HG02840 (cell line): ENCODE measurements around the gene SLC47A2.

Source experiments
- ATAC-seq: cut with Tn5 transposase; IDR thresholded peaks from one replicate; pipeline ENCODE4 v1.9.1; 2021; ENCODE audit warnings: mild to moderate bottlenecking, moderate library complexity, moderate number of reproducible peaks; ENCODE audit not compliant: unreplicated experiment, low FRiP score

The SLC47A2 gene

GRCh38 chr17:19729900-19730299 is 13.5 kb upstream of the SLC47A2 start:
- no peak for ATAC-seq

- no peak for ATAC-seq
Observed at GRCh38 chr17:19728084-19728495, 11.7 kb upstream of the SLC47A2 start.

- ATAC-seq: no peak
Observed at GRCh38 chr17:19727501-19728078, 11.2 kb upstream of the SLC47A2 start.

GRCh38 chr17:19726631-19727376 is 10.4 kb upstream of the SLC47A2 start:
- ATAC-seq: no peak

- ATAC-seq: no peak
Observed at GRCh38 chr17:19725486-19725885, 9.1 kb upstream of the SLC47A2 start.

GRCh38 chr17:19724501-19725420 is 8.4 kb upstream of the SLC47A2 start:
- no peak for ATAC-seq

GRCh38 chr17:19723964-19724363 is 7.6 kb upstream of the SLC47A2 start:
- ATAC-seq: no peak

- no peak for ATAC-seq
Observed at GRCh38 chr17:19720631-19721426, 4.4 kb upstream of the SLC47A2 start.

GRCh38 chr17:19720210-19720475 is 3.8 kb upstream of the SLC47A2 start:
- ATAC-seq: no peak

GRCh38 chr17:19719355-19720209 is 3.2 kb upstream of the SLC47A2 start:
- ATAC-seq: no peak

GRCh38 chr17:19718613-19719354 is 2.4 kb upstream of the SLC47A2 start:
- ATAC-seq: no peak

GRCh38 chr17:19718041-19718612 is 1.7 kb upstream of the SLC47A2 start:
- ATAC-seq: no peak

- no peak for ATAC-seq
Observed at GRCh38 chr17:19717411-19717908, 1.1 kb upstream of the SLC47A2 start.

- ATAC-seq: no peak
Observed at GRCh38 chr17:19717031-19717360, 612 bp upstream of the SLC47A2 start.

GRCh38 chr17:19714542-19715411 is 1.6 kb downstream of the SLC47A2 start:
- no peak for ATAC-seq

- ATAC-seq: no peak
Observed at GRCh38 chr17:19713901-19714361, 2.5 kb downstream of the SLC47A2 start.

GRCh38 chr17:19713462-19713861 is 2.9 kb downstream of the SLC47A2 start:
- ATAC-seq: no peak
